Stimulated activated CD8-positive, alpha-beta memory T cell treated with anti-CD3 and anti-CD28 coated beads, Interleukin-7, amount 100 ng/mL, for 48 hours (primary cell): Measurements from ENCODE around the gene POLR1C.
A peak's percentile ranks its signal among the peaks of the same experiment; 100 is the strongest.
"Not testable (repeated sequence)": the region's sequence is repeated elsewhere in the genome, so short reads cannot be mapped to it uniquely, and the experiment has no call there.

Experiments used
- DNase-seq, 2 donors: peaks; one replicate each; pipeline ENCODE4 v3.0.0-alpha.2; 2020; ENCODE audit warnings: low read depth in 1 of 2; ENCODE audit errors: extremely low read depth in 1 of 2

The POLR1C gene

DNA sequence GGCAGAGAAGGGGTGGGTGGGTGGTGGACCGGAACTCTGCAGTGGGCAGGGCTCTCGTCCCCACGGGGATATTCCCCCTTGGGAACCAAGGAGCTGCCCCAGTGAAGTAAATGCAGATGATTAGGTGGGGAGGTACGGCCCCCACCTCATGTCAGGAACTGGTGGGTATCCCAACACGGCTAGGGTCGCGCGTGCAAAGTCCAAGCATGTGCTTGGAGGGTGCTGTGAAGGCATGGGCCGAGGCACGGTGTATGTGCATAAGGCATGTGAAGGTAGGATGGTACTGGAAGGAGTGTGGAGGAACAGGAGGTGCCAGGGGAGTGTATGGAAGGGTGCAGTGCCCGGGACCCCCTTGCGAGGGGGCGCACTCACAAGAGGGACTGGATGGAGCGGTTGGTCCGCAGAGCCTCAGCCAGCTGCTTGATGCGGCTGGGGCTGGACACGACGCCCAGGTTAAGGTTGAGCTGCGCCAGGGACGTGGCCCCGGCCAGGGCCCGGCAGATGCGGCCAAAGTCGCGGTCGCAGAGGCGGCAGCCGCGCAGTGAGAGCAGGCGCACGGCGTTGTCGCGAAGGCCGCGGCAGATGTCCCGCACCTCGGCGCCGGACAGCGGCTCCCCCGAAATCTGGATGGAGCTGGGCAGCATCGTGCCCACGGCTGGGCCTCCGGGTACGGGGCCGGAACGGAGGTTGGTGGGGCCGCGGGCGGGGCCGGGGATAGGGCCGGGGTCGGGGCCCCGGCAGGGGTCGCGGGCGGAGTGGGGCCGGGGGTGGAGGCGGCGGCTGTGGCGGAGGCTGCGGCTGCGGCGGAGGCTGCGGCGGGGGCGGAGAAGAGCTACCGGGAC is 7.5 kb upstream of the POLR1C start:
- no peak for DNase-seq

- peak; percentile 46 to 63 for DNase-seq
Observed at GRCh38 chr6:43509984-43510826, 6.7 kb upstream of the POLR1C start, which contains the start of gene LRRC73. Gene LRRC73 (minus strand): TSS chr6:43510346. CDS start chr6:43509785, 561 bp downstream.

DNA sequence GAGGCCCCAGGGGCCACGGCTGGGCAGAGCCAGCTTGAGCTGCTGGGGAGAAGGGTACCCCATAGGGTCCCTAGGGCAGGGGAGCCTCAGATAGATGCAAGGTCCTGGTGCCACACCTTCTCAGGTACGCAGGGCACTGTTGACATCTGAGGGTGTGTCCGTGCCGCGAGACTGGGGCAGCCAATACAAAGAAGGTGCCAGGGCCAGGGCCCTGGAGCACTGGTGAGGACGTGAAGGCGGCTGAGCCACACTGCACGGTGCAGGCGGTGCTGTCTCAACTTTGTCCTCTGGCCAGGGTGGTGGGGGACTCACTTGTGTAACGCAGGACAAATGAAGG is 6.1 kb upstream of the POLR1C start:
- no peak for DNase-seq

- DNase-seq: no peak
Observed at GRCh38 chr6:43511824-43512415, 5.0 kb upstream of the POLR1C start.

DNA sequence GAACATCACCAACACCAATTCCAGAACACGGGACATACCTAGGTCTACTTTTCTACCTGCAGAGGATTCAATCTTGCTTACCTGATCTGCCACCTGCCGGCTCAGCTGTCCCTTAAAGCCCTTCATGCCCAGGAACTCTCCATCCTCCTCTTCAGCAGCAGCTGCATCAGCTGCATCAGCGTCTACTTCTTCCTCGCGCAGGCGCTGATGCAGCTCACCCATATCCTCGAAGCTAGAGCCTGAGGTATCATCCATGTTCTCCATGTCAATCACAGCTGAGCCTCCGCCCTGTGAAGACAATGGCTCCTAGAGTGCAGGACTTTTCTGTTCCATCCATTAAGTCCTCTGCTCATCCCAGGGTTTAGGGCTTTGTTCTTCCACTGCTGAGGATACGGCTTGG is 1.1 kb upstream of the POLR1C start:
- no peak for DNase-seq

DNA sequence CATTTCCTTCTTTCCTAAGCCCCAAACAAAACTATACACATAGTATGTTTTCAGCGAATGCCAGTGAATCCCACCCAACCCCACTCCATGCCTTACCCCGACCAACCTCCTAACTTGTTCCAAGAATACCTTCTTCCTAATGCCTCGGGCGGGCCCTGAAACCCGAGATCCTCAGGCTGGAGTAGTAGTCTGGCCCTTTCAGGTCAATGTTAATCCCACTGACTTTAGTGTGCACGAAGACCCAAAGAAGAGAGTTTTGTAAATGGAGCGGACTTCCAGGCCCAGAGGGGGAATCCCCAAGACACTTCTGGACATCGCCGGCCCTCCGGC is 557 bp upstream of the POLR1C start:
- no peak for DNase-seq

- no peak for DNase-seq
Observed at GRCh38 chr6:43517505-43518357, 842 bp downstream of the POLR1C start.

DNA sequence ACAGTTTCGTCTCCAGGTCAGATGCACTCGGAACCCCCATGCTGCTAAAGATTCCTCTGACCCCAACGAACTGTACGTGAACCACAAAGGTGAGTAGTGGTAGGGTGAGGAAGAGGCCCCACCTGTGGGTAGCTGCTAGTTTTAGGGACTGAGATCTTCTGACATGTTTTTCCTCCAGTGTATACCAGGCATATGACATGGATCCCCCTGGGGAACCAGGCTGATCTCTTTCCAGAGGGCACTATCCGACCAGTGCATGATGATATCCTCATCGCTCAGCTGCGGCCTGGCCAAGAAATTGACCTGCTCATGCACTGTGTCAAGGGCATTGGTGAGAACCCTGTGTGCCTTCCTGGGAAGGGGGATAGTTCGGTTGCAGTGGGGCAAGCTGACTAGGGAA is 3.2 kb downstream of the POLR1C start:
- no peak for DNase-seq

GRCh38 chr6:43521836-43522235 is 4.9 kb downstream of the POLR1C start:
- DNase-seq: no peak

DNA sequence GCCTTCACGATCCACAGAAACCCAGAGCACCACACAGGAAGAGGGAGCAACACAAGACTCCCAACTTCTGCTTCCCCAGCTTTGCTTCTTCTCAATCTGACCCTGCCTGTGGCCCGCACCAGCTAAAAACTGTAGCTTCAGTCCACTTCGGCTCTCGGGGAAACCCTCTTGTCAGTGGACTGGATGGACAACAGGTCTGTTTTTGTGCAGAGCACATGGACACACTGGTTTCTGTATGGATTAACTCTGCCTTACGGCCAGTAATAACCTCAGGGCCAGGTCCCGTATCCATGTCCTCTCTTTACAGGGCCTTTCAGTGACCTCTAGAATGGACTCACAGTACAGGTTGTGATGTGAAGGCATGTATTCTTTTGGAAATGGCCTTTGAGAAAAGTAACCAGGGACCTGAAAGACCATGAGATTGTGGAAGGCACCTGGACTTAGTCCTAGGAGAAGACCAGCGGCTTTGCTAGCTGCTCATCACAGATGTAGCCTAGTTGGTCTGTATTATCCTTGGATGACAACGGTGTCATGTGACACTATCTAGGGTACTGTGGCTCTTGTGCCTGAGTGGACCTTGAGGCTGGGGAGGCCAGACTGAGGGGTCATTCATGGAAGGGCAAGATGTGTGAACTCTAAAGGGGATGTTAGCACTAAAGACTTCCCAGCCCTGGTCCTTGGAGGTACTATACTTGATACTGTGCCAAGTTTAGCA is 5.8 kb downstream of the POLR1C start:
- DNase-seq: no peak

DNA sequence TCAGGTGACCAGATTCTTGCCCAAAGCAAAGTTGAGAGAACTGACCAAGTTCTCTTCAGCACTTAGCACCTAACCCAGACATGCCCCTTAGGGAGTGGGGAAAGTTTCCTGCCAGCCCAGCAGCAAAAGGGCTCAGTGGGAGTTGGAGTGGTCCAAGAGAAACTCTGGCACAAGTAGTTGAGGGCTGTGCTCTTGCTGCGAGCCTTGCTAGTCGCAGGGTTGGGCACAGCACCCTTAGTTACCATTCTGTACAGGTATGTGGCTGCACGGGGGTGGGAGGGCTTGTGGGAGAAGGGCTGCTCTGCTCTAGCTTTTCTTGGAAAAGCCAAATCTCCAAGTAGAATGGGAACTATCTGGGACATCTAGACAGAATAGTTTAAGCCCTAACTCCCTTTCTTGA is 6.4 kb downstream of the POLR1C start:
- no peak for DNase-seq

- no peak for DNase-seq
Observed at GRCh38 chr6:43524483-43524961, 7.6 kb downstream of the POLR1C start.

GRCh38 chr6:43532201-43532600 is 15.3 kb downstream of the POLR1C start:
- DNase-seq: no peak

DNA sequence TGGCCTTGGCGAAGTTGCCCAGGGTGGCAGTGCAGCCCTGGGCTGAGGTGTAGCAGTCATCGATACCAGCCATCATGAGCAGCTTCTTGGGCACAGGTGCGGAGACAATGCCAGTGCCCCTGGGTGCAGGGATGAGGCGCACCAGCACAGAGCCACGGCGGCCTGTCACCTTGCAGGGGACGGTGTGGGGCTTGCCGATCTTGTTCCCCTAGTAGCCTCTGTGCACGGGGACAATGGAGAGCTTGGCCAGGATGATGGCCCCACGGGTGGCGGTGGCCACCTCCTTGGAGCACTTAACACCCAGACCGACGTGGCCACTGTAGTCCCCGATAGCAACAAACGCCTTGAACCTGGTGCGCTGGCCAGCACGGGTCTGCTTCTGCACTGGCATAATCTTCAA is 22.1 kb downstream of the POLR1C start:
- DNase-seq: not testable (repeated sequence)

GRCh38 chr6:43539409-43539808 is 22.5 kb downstream of the POLR1C start:
- DNase-seq: not testable (repeated sequence)

DNA sequence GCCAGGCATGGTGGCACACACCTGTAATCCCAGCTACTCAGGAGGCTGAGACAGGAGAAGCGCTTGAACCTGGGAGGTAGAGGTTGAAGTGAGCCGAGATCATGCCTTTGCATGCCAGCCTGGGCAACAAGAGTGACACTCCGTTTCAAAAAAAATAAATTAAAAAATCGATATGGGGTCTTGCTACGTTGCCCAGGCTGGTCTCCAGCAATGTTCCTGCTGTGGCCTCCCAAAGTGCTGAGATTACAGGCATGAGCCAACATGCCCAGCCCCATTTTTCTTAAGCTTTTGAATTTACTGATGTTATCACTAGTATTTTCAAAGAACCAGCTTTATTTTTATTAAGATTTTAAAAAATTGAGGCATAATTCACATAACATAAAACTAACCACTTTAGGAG is 23.6 kb downstream of the POLR1C start:
- DNase-seq: no peak

DNA sequence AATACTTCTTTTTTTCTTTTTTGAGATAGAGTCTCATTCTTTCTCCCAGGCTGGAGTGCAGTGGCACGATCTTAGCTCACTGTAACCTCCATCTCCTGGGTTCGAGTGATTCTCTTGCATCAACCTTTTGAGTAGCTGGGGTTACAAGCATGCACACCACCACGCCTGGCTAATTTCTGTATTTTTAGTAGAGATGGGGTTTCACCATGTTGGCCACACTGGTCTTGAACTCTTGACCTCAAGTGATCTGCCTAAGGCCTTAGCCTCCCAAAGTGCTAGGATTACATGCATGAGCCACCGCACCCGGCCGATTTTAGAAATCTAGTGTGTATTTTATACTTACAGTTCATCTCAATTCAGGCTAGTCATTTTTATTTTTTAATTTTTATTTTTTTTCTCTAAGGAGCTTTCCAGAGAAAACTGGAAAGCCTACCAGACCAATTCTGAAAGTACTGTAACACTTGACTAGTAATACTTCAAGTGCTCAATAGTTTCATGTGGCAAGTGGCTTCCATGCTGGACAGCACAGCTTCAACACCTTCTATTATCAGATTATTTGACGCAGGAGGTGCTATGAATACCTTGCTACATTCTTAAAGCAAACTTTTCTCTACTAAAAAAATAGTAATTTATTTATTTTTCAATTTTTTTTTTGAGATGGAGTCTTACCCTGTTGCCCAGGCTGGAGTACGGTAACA is 25.0 kb downstream of the POLR1C start:
- DNase-seq: no peak

DNA sequence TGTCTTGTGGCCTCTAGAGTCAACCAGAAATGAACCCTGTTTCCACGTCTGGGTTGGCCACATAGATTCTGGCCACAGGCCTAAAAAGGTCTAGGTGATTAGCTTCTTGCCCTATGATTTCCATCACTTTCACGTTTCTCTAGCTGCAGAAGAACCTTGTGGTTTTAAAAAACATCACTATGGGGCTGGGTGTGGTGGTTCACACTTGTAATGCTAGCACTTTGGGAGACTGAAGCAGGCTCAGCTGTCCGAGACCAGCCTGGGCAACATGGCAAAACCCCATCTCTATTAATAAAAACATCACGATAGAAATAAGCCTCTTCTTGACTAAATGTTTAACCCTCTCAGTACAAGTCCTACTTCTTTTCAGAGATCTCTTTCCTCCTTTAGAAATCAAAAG is 27.6 kb downstream of the POLR1C start:
- DNase-seq: no peak

DNA sequence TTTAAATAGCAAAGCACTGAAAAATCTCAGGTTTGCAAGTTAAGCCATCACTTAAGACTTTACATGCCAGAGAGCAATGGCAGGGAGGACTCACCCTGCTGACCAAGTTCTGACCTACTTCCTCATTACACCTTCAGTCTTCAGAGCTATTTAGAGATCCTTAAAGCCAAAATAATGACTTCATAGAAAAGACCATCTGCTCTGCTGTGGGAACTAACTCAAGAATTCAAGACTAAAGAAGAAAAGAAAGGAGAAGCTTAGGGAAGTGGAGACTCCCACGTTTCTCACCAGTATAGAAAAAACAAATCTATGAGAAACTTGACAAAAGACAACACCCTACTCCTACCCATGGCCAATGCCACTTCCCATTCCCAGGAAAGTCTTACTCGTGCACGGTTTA is 30.3 kb downstream of the POLR1C start:
- DNase-seq: no peak

DNA sequence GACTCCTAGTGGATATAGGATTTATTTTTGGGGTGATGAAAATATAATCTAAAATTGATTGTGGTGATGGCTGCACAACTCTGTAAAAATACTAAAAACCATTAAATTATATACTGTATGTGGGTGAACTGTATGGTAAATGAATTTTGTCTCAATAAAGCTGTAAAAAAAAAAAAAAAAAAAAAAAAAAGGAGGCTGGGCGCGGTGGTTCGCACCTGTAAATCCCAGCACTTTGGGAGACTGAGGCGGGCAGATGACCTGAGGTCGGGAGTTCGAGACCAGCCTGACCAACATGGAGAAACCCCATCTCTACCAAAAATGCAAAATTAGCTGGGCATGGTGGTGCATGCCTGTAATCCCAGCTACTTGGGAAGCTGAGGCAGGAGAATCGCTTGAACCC is 40.7 kb downstream of the POLR1C start:
- DNase-seq: not testable (repeated sequence)
